Adrenal gland (tissue), 19 donors: Measurements from ENCODE around the gene ANKRD44. TPM values are rescaled to one million over a fixed set of nuclear protein-coding genes. Genes with fewer than 3 reads are reported as not detected.

Experiments
- DNase-seq, 7 donors: peaks; one replicate each; pipeline ENCODE4 v3.0.0-alpha.2; 2019 to 2020
- H3K27ac ChIP-seq, 5 donors: fragments of 200-600 bp; sonication (generic) in 4 of 5; 1 replicate in 3 of 5; 2 replicates in 2 of 5; pipeline versions ENCODE4 v1.5.1 to v1.8.0; 2016 to 2020; ENCODE audit warnings: mild to moderate bottlenecking in 1 of 5
- H3K27me3 ChIP-seq: fragments of 200-600 bp; 2 replicates; pipeline ENCODE4 v1.8.0; 2021
- H3K36me3 ChIP-seq, 2 donors: fragments of 200-600 bp; replicated peaks in 1 of 2; 1 replicate in 1 of 2; 2 replicates in 1 of 2; pipeline versions ENCODE4 v1.5.1 to v1.8.0; 2018 to 2022
- H3K4me1 ChIP-seq, 2 donors: fragments of 200-600 bp; replicated peaks in 1 of 2; 1 replicate in 1 of 2; 2 replicates in 1 of 2; pipeline versions ENCODE4 v1.5.1 to v1.8.0; 2018 to 2021
- H3K4me3 ChIP-seq, 4 donors: fragments of 200-600 bp; sonication (generic) in 3 of 4; one replicate each; pipeline ENCODE4 v1.5.1; 2016 to 2018
- H3K9me3 ChIP-seq, 3 donors: fragments of 200-600 bp; sonication (generic) in 1 of 3; replicated peaks in 1 of 3; 1 replicate in 2 of 3; 2 replicates in 1 of 3; pipeline versions ENCODE4 v1.5.1 to v1.8.0; 2016 to 2021
- POLR2A ChIP-seq, 2 donors: fragments of 450-650 bp; IDR thresholded peaks; one replicate each; pipeline ENCODE4 v1.6.1; 2017; ENCODE audit warnings: antibody characterized with exemption in 2 of 2, mild to moderate bottlenecking in 2 of 2, moderate library complexity in 1 of 2
- WGBS, 4 donors: extraction: QIAGEN DNeasy Blood & Tissue Kit in 2 of 4; methylation state at CpG; one replicate each; pipeline versions ENCODE4 v1.1.5 to v1.1.7; 2013 to 2017; 5-methylcytosine and 5-hydroxymethylcytosine counted together
- intact Hi-C, 2 donors: fragments of 100-400 bp; cut with DNase I; formaldehyde crosslinking; loops; one replicate each; pipeline versions ENCODE4 v1.14.1 to v1.15.0; 2022 to 2023
- long read RNA-seq, 10 donors: library from polyadenylated mRNA in 3 of 10; unstranded in 2 of 10; stranded (forward) in 1 of 10; transcript quantifications; one replicate each; pipeline ENCODE4 v2.0.0 and lab custom pipeline, GENCODE V29; 2021 to 2026
- polyA plus RNA-seq, 3 donors: library from polyadenylated mRNA; stranded (reverse); fragments of 200-250 nt in 2 of 3; fragments of 350-450 nt in 1 of 3; fragmentation: Illumina TruSeq in 1 of 3; extraction: RNeasy Lipid Tissue Mini Kit (QIAGEN cat#74804) in 1 of 3; gene quantifications; one replicate each; pipeline ENCODE4 v1.2.3, GENCODE V29; 2013 to 2014
- total RNA-seq, 9 donors: library from RNA; depleted of rRNA in 4 of 9; stranded (reverse); fragments of >200 nt in 4 of 9; fragments of 120-200 nt in 1 of 9; fragmentation: NEBNext Ultra II Directional in 1 of 9; extraction: Animal tissue kit (Norgen Biotek cat#: 25700) in 1 of 9; gene quantifications; one replicate each; pipeline versions ENCODE4 v1.1.0 to v1.2.4, GENCODE V29; 2013 to 2023
- TF ChIP-seq, protein P1 (sequence below), 6 experiments: fragments of 450-650 bp in 4 of 6; fragments of 200-600 bp in 2 of 6; sonication (generic) in 1 of 6; IDR thresholded peaks; 1 replicate in 5 of 6; 2 replicates in 1 of 6; pipeline versions ENCODE4 v1.5.1 to v1.8.0; 2016 to 2021; ENCODE audit warnings: antibody characterized with exemption in 6 of 6, mild to moderate bottlenecking in 2 of 6, moderate library complexity in 1 of 6
- donor health status: healthy with polysubstance abuse.
- donor health status: Bipolar disorder and iron deficiency.
- donor health status: DM: yes; HTN: yes; CAD: no.
- donor health status: DM: no; HTN: no; CAD: no.
- donor health status: DM: no; HTN: no; CAD: no.
- donor health status: DM: yes; HTN: yes; CAD: no.

Gene ANKRD44
- 10 to 100 TPM; 12.9 to 40.2 (median 27.0) TPM for total RNA-seq
- 10 to 100 TPM in 1 of 3 donors, 1 to 10 TPM in 2; 3.8 to 19.1 (median 5.0) TPM for polyA plus RNA-seq
- long read RNA-seq, donor 1 = 0 reads
- long read RNA-seq, donor 2 = 0 reads
- long read RNA-seq, donor 3, full-length matches to known transcripts = 1 of 1 reads
- long read RNA-seq, donor 3, partial matches to known transcripts = 0 of 1 reads
- long read RNA-seq, donor 3, other reads (novel, unspliced or antisense) = 0 of 1 reads
- long read RNA-seq, donor 4, partial matches to known transcripts = 3 of 7 reads
- long read RNA-seq, donor 4, other reads (novel, unspliced or antisense) = 3 of 7 reads
- long read RNA-seq, donor 5, full-length matches to known transcripts = 2 of 6 reads
- long read RNA-seq, donor 5, partial matches to known transcripts = 1 of 6 reads
- long read RNA-seq, donor 5, other reads (novel, unspliced or antisense) = 3 of 6 reads
- long read RNA-seq, donor 6, partial matches to known transcripts = 0 of 3 reads
- long read RNA-seq, donor 6, other reads (novel, unspliced or antisense) = 2 of 3 reads
- long read RNA-seq, donor 7 = 0 reads
- long read RNA-seq, donor 8, full-length matches to known transcripts = 1 of 1 reads
- long read RNA-seq, donor 8, partial matches to known transcripts = 0 of 1 reads
- long read RNA-seq, donor 8, other reads (novel, unspliced or antisense) = 0 of 1 reads
- long read RNA-seq, donor 9 = 0 reads
- long read RNA-seq, donor 10 = 0 reads

- Histone ChIP-seq H3K27ac (peak within 1 kb of the TSS in 3 of 5 donors; percentile 79 to 96 (median 82)), H3K9me3 (no peaks in the 10 kb centered on the region), H3K27me3 (no peaks in the 10 kb centered on the region), H3K4me3 (peak within 1 kb of the TSS; percentile 1 to 90 (median 56)), H3K4me1 (peaks cover 9 to 37% of the 10 kb centered on the region in 2 donors), H3K36me3 (no peaks in the 10 kb centered on the region)
- TF ChIP-seq, protein P1, sequence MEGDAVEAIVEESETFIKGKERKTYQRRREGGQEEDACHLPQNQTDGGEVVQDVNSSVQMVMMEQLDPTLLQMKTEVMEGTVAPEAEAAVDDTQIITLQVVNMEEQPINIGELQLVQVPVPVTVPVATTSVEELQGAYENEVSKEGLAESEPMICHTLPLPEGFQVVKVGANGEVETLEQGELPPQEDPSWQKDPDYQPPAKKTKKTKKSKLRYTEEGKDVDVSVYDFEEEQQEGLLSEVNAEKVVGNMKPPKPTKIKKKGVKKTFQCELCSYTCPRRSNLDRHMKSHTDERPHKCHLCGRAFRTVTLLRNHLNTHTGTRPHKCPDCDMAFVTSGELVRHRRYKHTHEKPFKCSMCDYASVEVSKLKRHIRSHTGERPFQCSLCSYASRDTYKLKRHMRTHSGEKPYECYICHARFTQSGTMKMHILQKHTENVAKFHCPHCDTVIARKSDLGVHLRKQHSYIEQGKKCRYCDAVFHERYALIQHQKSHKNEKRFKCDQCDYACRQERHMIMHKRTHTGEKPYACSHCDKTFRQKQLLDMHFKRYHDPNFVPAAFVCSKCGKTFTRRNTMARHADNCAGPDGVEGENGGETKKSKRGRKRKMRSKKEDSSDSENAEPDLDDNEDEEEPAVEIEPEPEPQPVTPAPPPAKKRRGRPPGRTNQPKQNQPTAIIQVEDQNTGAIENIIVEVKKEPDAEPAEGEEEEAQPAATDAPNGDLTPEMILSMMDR (IDR thresholded peaks at IDR 0.05) = peak in 5 of 6 experiments; percentile 40 to 94 (median 56)
- peak in 1 of 2 donors; percentile 89 for TF ChIP-seq POLR2A (IDR thresholded peaks at IDR 0.05)
- 0 to 1% (median 0%) methylated on average over 7 to 102 of the region's 102 CpGs for WGBS, 4 donors
- DNase-seq = peak; percentile 92 to 96 (median 95)
- intact Hi-C loops = loop anchor here (2.0 to 10.0 kb wide), 4 partner anchors 116 to 196 kb away; no protein-coding TSS in a partner anchor
Observed at GRCh38 chr2:197310271-197310985, at the start of gene ANKRD44. ANKRD44 (minus strand) TSS chr2:197310780; CDS start chr2:197310604, 176 bp downstream.

DNA sequence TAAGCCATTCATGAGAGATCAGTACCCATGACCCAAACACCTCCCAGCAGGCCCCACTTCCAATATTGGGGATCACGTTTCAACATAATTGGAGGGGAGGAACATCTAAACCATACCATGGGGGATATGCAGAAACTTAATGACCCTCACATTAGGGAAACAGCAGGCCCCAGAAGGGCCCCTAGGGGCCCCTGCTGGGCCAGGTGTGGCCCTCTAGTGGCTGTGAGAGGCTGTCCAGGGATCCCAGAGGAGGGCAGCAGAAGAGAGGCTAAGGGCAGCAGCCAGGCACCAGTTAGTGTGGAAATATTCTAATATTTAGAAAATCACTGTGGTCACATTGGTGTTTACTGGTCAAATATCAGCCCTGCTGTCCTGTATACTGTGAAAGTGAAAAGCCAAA is 49.3 kb upstream of the ANKRD44 start:
- no peak overlapping the region for H3K27ac ChIP-seq
- 93 to 100% (median 94%) methylated on average over 1 of the region's 1 CpG for WGBS, 4 donors
- no peaks in the 10 kb centered on the region for H3K9me3 ChIP-seq
- H3K4me1 ChIP-seq = no peaks in the 10 kb centered on the region
- DNase-seq = no peak
- TF ChIP-seq, protein P1 (IDR thresholded peaks at IDR 0.05) = peak in 1 of 6 experiments; percentile 9
- TF ChIP-seq POLR2A (IDR thresholded peaks at IDR 0.05) = no peak
- H3K36me3 ChIP-seq = no peaks in the 10 kb centered on the region
- intact Hi-C loops = loop anchor here in 1 of 2 donors (5.0 kb wide), 1 partner anchor 38 kb away; no protein-coding TSS in a partner anchor
- H3K4me3 ChIP-seq = no peak overlapping the region
- H3K27me3 ChIP-seq = no peaks in the 10 kb centered on the region

DNA sequence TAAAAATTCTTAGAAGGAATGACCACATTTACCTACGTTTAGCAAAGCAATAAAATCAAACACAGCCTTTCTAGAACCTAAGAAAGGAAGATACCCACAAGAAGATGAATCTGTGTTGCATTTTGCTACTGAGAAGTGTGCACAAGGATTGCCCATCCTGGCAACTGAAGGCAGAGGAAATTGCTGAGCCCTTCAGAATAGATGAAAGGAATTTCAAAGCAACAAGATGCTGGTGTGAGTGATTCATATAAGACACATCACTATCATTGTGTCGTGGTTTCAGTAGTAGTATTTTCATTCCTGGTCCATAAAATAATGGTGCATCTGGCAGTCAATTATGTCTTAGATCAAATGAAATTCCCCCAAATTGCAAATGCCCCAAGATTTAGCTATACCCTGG is 48.4 kb upstream of the ANKRD44 start:
- intact Hi-C loops = loop anchor here in 1 of 2 donors (5.0 kb wide), 1 partner anchor 37 kb away; no protein-coding TSS in a partner anchor
- TF ChIP-seq POLR2A (IDR thresholded peaks at IDR 0.05) = no peak
- TF ChIP-seq, protein P1 (IDR thresholded peaks at IDR 0.05) = no peak

More for the DNA sequence above, 48.4 kb upstream of the ANKRD44 start:
- no peaks in the 10 kb centered on the region for H3K4me1 ChIP-seq
- WGBS, 4 donors = 61 to 69% (median 66%) methylated on average over 2 of the region's 2 CpGs
- no peak for DNase-seq
- H3K36me3 ChIP-seq = no peaks in the 10 kb centered on the region
- no peaks in the 10 kb centered on the region for H3K9me3 ChIP-seq
- H3K4me3 ChIP-seq = no peak overlapping the region
- H3K27ac ChIP-seq = no peak overlapping the region
- H3K27me3 ChIP-seq = no peaks in the 10 kb centered on the region
